OCI-LY1 (cell line): ENCODE measurements around the gene HAUS3.

Experiments
- H2AFZ ChIP-seq: fragments of 200-600 bp; sonication (generic), shearing (Covaris generic); 2 replicates; pipeline ENCODE4 v1.6.0; 2014; ENCODE audit warnings: antibody characterized with exemption, mild to moderate bottlenecking, low read length
- H3F3A ChIP-seq: fragments of 200-600 bp; sonication (generic), shearing (Covaris generic); 2 replicates; pipeline ENCODE4 v1.6.0; 2014; ENCODE audit warnings: mild to moderate bottlenecking, antibody characterized with exemption, low read length, moderate library complexity; ENCODE audit not compliant: insufficient read depth
- H3K27ac ChIP-seq: fragments of 200-600 bp; sonication (generic); 2 replicates; pipeline ENCODE4 v1.5.1; 2014; ENCODE audit warnings: low read length, mixed run types, mild to moderate bottlenecking, low read depth; ENCODE audit not compliant: poor library complexity, severe bottlenecking
- H3K27me3 ChIP-seq: fragments of 200-600 bp; sonication (generic); 2 replicates; pipeline ENCODE4 v1.6.0; 2014; ENCODE audit warnings: antibody characterized with exemption, mild to moderate bottlenecking, low read length, moderate library complexity; ENCODE audit not compliant: insufficient read depth
- H3K36me3 ChIP-seq: fragments of 200-600 bp; sonication (generic); 2 replicates; pipeline ENCODE4 v1.6.1; 2014; ENCODE audit warnings: mild to moderate bottlenecking, antibody characterized with exemption, low read length, moderate library complexity, mixed read lengths; ENCODE audit not compliant: insufficient read depth
- H3K4me1 ChIP-seq: fragments of 200-600 bp; sonication (generic); 2 replicates; pipeline ENCODE4 v1.5.1; 2014; ENCODE audit warnings: mild to moderate bottlenecking, low read length, moderate library complexity; ENCODE audit not compliant: insufficient read depth, severe bottlenecking
- H3K4me2 ChIP-seq: fragments of 200-600 bp; sonication (generic), shearing (Covaris generic); 2 replicates; pipeline ENCODE4 v1.6.1; 2014; ENCODE audit warnings: low read length
- H3K4me3 ChIP-seq: fragments of 200-600 bp; sonication (generic); 2 replicates; pipeline ENCODE4 v1.5.1; 2014; ENCODE audit warnings: low read length, low read depth, mild to moderate bottlenecking, mixed read lengths; ENCODE audit not compliant: poor library complexity, severe bottlenecking
- H3K79me2 ChIP-seq: fragments of 200-600 bp; shearing (Covaris generic); 2 replicates; pipeline ENCODE4 v1.6.1; 2016; ENCODE audit warnings: mixed run types, low read length, mixed read lengths; ENCODE audit not compliant: insufficient read depth
- H3K9ac ChIP-seq: fragments of 200-600 bp; sonication (generic), shearing (Covaris generic); 2 replicates; pipeline ENCODE4 v1.6.1; 2014; ENCODE audit warnings: mild to moderate bottlenecking, low read length, mixed read lengths
- H3K9me2 ChIP-seq: fragments of 200-600 bp; sonication (generic), shearing (Covaris generic); 2 replicates; pipeline ENCODE4 v1.6.1; 2014; ENCODE audit warnings: low read depth, mild to moderate bottlenecking, low read length, mixed read lengths
- H3K9me3 ChIP-seq: fragments of 200-600 bp; shearing (Covaris generic); 2 replicates; pipeline ENCODE4 v1.6.1; 2014; ENCODE audit warnings: low read length, mixed read lengths
- H4K20me1 ChIP-seq: fragments of 200-600 bp; sonication (generic), shearing (Covaris generic); 2 replicates; pipeline ENCODE4 v1.6.0; 2016; ENCODE audit warnings: mild to moderate bottlenecking, low read length; ENCODE audit not compliant: insufficient read depth
- EZH2 ChIP-seq: fragments of 200-600 bp; sonication (generic), shearing (Covaris generic); IDR thresholded peaks from 2 replicates; pipeline ENCODE4 v1.8.0; 2017; ENCODE audit warnings: borderline replicate concordance, mixed run types, mild to moderate bottlenecking, antibody characterized with exemption, low read length, moderate library complexity, mixed read lengths
- TF ChIP-seq, protein P1 (sequence below): fragments of 200-600 bp; sonication (generic), shearing (Covaris generic); IDR thresholded peaks from 2 replicates; pipeline ENCODE4 v1.5.1; 2017; ENCODE audit warnings: mild to moderate bottlenecking, antibody characterized with exemption, low read length, moderate library complexity, mixed read lengths

HAUS3 gene

DNA sequence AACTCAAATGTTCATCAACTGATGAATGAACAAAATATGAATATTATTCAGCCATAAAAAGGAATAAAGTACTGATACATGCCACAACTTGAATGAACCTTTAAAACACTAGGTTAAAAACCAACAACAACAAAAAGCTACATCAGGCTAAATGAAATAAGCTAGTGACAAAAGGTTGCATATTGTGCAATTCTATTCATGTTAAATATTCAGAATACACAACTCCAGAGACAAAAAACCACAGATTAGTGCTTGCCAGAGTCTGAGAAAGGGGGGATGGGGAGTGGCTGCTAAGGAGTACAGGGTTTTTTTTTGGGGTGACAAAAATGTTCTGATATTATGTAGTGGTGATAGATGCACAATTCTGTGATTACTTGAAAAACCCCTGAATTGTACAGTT is 58.5 kb downstream of the HAUS3 start:
- Histone ChIP-seq H3K9me2 (no peaks in the 10 kb centered on the region), H2AFZ (no peak overlapping the region), H4K20me1 (no peaks in the 10 kb centered on the region), H3K9ac (no peak overlapping the region), H3K4me2 (no peak overlapping the region), H3K4me1 (no peaks in the 10 kb centered on the region), H3K79me2 (no peaks in the 10 kb centered on the region), H3K27ac (no peak overlapping the region), H3K9me3 (no peaks in the 10 kb centered on the region), H3K4me3 (no peak overlapping the region), H3K27me3 (no peaks in the 10 kb centered on the region), H3F3A (no peaks in the 10 kb centered on the region), H3K36me3 (no peaks in the 10 kb centered on the region)
- no peak for TF ChIP-seq EZH2
- TF ChIP-seq, protein P1, sequence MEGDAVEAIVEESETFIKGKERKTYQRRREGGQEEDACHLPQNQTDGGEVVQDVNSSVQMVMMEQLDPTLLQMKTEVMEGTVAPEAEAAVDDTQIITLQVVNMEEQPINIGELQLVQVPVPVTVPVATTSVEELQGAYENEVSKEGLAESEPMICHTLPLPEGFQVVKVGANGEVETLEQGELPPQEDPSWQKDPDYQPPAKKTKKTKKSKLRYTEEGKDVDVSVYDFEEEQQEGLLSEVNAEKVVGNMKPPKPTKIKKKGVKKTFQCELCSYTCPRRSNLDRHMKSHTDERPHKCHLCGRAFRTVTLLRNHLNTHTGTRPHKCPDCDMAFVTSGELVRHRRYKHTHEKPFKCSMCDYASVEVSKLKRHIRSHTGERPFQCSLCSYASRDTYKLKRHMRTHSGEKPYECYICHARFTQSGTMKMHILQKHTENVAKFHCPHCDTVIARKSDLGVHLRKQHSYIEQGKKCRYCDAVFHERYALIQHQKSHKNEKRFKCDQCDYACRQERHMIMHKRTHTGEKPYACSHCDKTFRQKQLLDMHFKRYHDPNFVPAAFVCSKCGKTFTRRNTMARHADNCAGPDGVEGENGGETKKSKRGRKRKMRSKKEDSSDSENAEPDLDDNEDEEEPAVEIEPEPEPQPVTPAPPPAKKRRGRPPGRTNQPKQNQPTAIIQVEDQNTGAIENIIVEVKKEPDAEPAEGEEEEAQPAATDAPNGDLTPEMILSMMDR: no peak

DNA sequence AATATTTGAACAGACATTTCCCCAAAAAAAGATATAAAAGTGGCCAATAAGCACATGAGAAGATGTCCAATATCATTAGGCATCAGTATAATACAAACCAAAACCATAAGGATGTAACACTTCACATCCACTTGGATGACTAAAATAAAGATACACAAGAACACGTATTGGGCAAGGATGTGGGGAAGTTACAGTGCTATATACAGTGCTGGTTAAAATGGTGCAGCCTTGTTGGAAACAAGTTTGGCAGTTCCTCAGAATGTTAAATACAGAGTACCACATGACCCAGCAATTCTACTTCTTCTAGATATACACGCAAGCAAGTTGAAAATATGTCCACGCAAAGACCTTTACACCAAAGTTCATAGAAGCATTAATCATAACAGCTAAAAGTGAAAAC is 58.9 kb downstream of the HAUS3 start:
- TF ChIP-seq, protein P1: no peak
- TF ChIP-seq EZH2: no peak
- no peaks in the 10 kb centered on the region for H3K79me2 ChIP-seq
- no peaks in the 10 kb centered on the region for H3K36me3 ChIP-seq
- no peaks in the 10 kb centered on the region for H4K20me1 ChIP-seq
- H3K4me1 ChIP-seq: no peaks in the 10 kb centered on the region
- H3K9me2 ChIP-seq: no peaks in the 10 kb centered on the region
- H3K4me2 ChIP-seq: no peak overlapping the region
- no peak overlapping the region for H2AFZ ChIP-seq
- no peaks in the 10 kb centered on the region for H3K27me3 ChIP-seq
- no peak overlapping the region for H3K4me3 ChIP-seq
- H3K9ac ChIP-seq: no peak overlapping the region
- no peak overlapping the region for H3K27ac ChIP-seq
- H3F3A ChIP-seq: no peaks in the 10 kb centered on the region
- no peaks in the 10 kb centered on the region for H3K9me3 ChIP-seq

DNA sequence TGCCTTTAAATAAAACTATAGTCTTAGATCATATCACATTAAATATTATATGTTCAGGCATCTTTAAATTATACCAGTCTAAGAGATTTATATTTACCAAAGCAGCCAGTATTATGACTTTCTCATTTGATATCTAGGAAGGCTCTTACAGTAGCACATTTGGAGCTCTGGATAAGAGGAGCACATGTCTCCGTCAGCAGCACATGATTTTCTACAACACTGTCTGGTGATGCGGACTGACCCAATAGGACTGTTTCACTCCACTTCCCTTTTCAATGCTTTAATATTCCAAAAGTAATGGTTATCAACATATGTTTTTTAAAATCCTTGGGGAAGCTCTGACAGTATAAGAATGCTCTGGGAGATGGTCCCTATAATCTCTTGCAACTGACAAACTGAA is 61.5 kb downstream of the HAUS3 start:
- Histone ChIP-seq H3K9me2 (no peaks in the 10 kb centered on the region), H3K79me2 (no peaks in the 10 kb centered on the region), H3K27me3 (no peaks in the 10 kb centered on the region), H3K27ac (no peak overlapping the region), H3K9me3 (no peaks in the 10 kb centered on the region), H3K9ac (no peak overlapping the region), H3K4me3 (no peak overlapping the region), H3K4me2 (no peak overlapping the region), H2AFZ (no peak overlapping the region), H3F3A (no peaks in the 10 kb centered on the region), H3K36me3 (no peaks in the 10 kb centered on the region), H3K4me1 (no peaks in the 10 kb centered on the region), H4K20me1 (no peaks in the 10 kb centered on the region)
- TF ChIP-seq, protein P1: no peak
- no peak for TF ChIP-seq EZH2
